ENCODE measurements around the gene PPP1R16B.

PPP1R16B gene

DNA sequence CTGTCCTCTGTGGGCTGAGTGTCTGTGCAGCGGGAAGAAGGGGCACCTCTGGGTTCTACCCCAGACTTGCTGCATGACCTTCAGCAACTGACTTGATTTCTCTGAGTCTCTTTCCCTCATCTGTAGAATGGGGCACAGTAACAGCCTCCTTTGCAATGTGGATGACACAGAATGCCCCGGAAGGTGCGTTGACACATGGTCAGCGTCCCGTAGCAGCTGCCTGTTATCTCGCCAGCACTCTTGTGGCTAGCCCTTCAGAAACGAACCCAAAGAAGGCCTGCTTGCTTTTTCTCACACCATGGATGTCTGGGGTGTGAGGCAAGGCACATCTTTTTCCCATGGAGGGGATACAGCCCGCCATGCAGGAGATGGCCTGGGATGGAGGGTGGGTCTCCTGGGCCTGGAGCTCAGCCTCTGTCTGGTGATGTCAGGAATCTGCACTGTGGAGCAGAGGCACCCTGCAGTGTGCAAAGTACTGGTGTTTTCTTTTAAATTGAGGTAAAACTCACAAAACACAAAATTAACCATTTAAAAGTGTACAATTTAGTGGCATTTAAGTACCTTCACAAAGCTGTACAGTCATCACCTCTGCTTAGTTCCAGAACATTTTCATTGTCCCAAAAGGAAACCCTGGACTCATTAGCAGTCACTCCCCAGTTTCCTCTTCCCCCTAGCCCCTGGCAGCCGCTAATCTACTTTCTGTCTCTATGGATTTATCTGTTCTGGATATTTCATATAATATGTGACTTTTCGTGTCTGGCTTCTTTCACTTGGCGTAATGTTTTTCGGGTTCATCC, 61.0 kb downstream of the PPP1R16B start:
- TF ChIP-seq, protein P1, sequence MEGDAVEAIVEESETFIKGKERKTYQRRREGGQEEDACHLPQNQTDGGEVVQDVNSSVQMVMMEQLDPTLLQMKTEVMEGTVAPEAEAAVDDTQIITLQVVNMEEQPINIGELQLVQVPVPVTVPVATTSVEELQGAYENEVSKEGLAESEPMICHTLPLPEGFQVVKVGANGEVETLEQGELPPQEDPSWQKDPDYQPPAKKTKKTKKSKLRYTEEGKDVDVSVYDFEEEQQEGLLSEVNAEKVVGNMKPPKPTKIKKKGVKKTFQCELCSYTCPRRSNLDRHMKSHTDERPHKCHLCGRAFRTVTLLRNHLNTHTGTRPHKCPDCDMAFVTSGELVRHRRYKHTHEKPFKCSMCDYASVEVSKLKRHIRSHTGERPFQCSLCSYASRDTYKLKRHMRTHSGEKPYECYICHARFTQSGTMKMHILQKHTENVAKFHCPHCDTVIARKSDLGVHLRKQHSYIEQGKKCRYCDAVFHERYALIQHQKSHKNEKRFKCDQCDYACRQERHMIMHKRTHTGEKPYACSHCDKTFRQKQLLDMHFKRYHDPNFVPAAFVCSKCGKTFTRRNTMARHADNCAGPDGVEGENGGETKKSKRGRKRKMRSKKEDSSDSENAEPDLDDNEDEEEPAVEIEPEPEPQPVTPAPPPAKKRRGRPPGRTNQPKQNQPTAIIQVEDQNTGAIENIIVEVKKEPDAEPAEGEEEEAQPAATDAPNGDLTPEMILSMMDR (IDR thresholded peaks at IDR 0.05; ENCODE audit: insufficient read depth, low read depth, low read length, missing control alignments): no peak
- H3K4me3 ChIP-seq (ENCODE audit: low read length): no peak overlapping the region

DNA sequence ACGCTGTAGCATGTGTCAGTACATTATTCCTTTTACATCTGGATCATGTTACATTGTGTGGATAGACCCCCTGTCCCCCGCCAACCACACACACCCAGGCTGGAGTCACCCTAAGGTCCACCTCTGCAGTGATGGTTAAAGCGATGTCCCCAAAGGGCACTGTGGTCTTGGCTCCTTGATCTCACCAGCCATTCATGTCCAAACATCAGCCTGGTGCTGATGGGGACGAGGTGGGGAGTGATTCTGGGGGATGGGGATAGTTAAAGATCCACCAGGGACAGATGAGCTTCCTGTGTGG, 61.5 kb downstream of the PPP1R16B start:
- H3K4me3 ChIP-seq (ENCODE audit: low read length): no peak overlapping the region
- TF ChIP-seq, protein P1 (IDR thresholded peaks at IDR 0.05; ENCODE audit: insufficient read depth, low read depth, low read length, missing control alignments): no peak
- no peak for DNase-seq (ENCODE audit: low read depth)

More for the DNA sequence above, 61.0 kb downstream of the PPP1R16B start:
- no peak for DNase-seq (ENCODE audit: low read depth)

DNA sequence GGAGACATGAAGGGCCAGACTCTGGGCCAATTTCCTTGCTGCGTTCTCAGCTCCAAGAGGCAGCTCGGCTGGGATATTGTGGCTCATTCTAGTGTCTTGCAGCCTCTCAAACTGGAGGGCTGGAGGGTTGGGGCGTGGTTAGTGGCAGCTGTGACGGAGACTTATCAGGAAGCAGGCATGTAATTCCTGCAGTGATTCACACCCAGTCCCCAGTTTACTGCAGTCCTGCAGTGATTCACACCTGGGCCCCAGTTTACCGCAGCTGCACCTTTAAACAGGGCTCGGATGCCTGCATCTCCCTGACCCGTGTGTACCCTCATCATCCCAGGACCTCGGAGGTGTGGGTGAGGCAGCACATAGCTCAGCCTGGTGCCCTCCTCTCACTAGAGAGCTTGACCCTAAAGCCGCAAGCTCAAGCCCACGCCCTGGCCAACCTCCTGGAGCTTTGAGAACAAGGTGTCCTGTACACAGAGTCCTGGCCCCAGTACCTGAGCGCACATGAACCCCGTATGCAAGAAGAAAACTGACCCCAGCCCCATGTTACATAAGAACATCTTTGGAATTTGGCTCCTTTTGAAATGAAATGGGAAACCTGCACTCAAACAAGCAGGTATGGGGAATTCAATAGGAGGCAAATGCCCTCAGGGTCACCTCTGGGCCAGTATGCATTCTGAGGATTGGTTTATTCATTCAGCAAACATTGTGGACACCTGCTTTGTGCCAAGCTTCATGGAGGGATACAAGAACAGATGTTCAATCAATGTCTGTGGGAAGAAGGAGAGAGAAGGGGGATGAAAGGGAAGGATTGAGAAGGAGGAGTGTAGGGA, 65.4 kb downstream of the PPP1R16B start:
- no peak overlapping the region for H3K4me3 ChIP-seq (ENCODE audit: low read length)
- TF ChIP-seq, protein P1 (IDR thresholded peaks at IDR 0.05; ENCODE audit: insufficient read depth, low read depth, low read length, missing control alignments): no peak
- peak; percentile 92 for DNase-seq (ENCODE audit: low read depth)

DNA sequence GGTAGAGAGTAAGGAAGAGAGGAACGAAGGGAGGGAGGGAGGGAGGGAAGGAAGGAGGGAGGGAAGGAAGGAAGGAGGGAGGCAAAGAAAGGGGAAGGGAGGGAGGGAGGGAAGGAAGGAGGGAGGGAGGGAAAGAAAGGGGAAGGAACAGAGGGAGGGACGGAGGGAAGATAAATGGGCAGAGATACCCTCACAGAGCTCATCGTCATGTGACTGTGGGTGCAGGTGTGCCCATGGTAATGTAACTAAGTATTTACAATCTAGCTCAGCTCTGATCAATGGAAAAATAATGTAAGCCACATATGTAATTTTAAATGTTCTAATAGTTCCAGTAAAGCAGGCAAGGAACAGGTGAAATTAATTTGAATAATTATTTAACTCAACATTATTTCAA, 66.1 kb downstream of the PPP1R16B start:
- TF ChIP-seq, protein P1 (IDR thresholded peaks at IDR 0.05; ENCODE audit: insufficient read depth, low read depth, low read length, missing control alignments): no peak
- no peak for DNase-seq (ENCODE audit: low read depth)
- no peak overlapping the region for H3K4me3 ChIP-seq (ENCODE audit: low read length)

DNA sequence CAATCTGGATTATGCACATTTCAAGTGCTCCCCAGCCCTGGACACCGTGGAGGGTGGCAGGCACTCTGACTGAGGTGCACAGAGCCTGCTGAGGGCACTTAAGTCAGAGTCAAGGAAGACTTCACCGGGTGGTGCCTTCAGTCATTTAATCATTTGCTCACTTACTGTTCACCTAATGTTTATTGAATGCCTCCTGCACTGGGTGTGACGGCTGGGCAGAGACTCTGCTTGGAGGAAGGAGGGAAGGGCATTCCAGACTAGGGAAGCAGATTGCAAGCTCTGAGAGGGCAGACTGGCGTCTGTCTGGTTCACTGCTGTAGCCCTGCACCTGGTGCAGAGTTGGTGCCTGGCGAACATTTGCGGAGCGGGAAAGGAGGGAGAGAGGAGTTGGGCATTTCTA, 66.5 kb downstream of the PPP1R16B start:
- H3K4me3 ChIP-seq (ENCODE audit: low read length): no peak overlapping the region
- TF ChIP-seq, protein P1 (IDR thresholded peaks at IDR 0.05; ENCODE audit: insufficient read depth, low read depth, low read length, missing control alignments): no peak
- no peak for DNase-seq (ENCODE audit: low read depth)

DNA sequence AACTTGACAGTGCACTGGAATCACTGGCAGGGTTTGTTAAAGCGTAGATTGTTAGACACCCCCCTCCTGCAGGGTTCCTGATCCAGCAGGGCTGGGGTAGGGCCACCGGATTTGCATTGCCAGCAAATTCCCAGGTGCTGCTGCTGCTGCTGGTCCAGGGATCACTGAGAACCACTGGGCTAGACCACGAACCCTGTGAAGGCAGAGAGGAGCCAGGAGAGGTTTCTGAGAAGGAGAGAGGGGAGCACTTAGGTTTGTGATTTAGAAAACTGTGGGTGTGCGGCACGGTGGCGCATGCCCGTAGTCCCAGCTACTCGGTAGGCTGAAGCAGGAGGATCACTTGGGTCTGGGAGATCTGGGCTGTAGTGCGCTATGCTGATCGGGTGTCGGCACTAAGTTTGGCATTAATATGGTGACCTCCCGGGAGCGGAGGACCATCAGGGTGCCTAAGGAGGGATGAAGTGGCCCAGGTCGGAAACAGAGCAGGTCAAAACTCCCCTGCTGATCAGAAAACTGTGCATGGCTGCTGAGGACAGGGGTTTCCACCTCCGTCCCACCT, 67.1 kb downstream of the PPP1R16B start:
- H3K4me3 ChIP-seq (ENCODE audit: low read length): no peak overlapping the region
- TF ChIP-seq, protein P1 (IDR thresholded peaks at IDR 0.05; ENCODE audit: insufficient read depth, low read depth, low read length, missing control alignments): no peak
- no peak for DNase-seq (ENCODE audit: low read depth)

Data from epithelial cell of esophagus (primary cell).